ENCODE results near the gene HIPK2.
"Not testable (repeated sequence)": the region's sequence is repeated elsewhere in the genome, so short reads cannot be mapped to it uniquely, and the experiment has no call there.

Gene HIPK2

DNA sequence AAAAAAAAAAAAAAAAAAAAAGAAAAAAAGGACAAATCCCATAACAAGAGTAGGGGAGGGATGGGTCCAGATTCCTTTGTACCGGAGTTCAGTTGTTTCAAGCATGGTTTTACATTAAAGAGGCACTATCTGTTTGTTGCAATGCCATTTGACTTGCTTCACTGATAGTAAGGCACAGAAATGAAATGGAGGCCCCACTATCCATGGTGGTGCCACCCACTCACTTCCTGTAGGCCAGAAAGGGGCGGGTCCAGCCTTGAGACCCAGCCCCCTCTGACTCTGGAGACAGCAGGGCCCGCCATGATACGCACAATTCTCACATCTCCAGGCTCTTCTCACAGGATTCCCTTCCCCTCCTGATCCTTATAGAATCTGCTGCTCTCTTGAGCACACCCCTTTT, 154.3 kb downstream of the HIPK2 start:
- DNase-seq (ENCODE audit: low read depth in 2 of 2): no peak

GRCh38 chr7:139620676-139621344, 157.0 kb downstream of the HIPK2 start:
- DNase-seq (ENCODE audit: low read depth in 2 of 2): no peak

GRCh38 chr7:139619367-139619657, 158.5 kb downstream of the HIPK2 start:
- peak; percentile 58 to 59 for DNase-seq (ENCODE audit: low read depth in 2 of 2)

GRCh38 chr7:139618482-139619366, 159.1 kb downstream of the HIPK2 start:
- peak in 1 of 2 experiments; percentile 7 for DNase-seq (ENCODE audit: low read depth in 2 of 2)

DNA sequence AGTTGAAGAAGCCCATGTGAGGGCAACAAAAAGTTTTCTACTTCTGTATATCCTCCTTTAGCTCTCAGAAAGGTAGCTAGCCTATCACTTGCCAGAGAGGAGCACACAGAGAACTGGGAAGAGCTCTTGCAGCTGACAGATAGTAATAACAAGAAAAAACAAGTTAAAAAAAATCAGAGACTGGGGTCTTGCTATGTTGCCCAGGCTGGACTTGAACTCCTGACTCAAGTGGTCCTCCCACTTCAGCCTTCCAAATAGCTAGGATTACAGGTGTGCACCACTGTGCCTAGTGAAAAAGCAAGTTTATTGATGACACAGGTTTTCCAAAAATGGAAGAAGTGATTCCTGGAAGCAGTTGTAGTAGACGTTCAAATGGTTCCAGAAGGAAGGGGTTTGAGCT, 160.7 kb downstream of the HIPK2 start:
- DNase-seq (ENCODE audit: low read depth in 2 of 2): no peak

GRCh38 chr7:139614886-139615285, 162.9 kb downstream of the HIPK2 start:
- DNase-seq (ENCODE audit: low read depth in 2 of 2): no peak

DNA sequence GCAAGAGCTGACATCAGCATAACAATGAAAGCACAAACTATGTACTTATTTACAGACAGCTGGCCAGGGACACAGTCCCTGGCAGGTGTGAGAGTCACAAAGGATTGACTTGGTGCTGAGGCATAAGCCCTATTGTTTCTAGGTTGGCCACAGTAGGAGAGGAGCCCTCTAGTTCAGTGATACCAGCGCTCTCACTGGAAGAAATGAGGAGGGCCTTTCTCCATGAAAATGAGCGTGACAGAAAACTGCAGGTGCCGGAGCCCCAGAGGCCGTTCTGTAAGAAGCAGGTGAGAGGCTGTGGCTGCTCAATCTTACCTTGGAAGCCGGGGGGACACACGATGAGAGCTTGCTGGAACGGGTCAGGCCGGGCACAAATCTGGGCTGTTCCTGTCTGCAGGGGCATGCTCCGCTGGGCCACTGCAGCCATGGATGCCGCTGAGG, 163.8 kb downstream of the HIPK2 start:
- no peak for DNase-seq (ENCODE audit: low read depth in 2 of 2)

DNA sequence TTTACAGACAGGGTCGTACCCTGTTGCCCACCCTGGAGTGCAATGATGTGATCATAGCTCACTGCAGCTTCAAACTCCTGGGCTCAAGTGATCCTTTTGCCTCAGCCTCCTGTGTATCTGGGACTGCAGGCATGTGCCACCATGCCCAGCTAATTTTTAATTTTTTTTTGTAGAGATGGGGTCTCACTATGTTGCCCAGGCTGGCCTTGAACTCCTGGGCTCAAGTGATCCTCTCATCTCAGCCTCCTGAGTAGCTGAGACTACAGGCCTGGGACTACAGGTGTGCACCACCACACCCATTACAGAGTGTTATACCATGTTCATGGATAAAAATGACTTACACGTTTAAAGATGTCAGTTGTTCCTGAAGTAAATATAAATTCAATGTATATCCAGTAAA, 166.2 kb downstream of the HIPK2 start:
- DNase-seq (ENCODE audit: low read depth in 2 of 2): not testable (repeated sequence)

- no peak for DNase-seq (ENCODE audit: low read depth in 2 of 2)
Observed at GRCh38 chr7:139610595-139610994, 167.2 kb downstream of the HIPK2 start.

- no peak for DNase-seq (ENCODE audit: low read depth in 2 of 2)
Observed at GRCh38 chr7:139603896-139604295, 173.9 kb downstream of the HIPK2 start.

DNA sequence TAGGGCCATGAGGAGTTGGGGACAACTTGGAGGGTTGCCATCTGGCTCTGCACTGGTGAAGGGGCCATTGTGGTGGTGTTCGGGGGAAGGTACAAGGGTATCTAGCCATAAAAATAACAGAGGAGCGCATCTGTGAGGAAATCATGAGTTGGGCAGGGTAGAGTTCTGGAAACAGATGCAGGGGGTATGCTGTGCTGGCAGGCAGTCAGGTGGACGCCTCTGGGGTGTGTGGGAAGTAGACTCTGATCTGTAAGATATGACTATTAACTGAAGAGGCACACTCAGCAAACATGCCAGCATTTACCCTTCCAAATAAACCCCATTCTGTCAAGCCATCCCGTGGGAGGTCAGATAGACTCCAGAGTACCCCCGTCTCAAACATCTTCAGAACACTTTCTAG, 174.5 kb downstream of the HIPK2 start:
- DNase-seq (ENCODE audit: low read depth in 2 of 2): no peak

GRCh38 chr7:139602143-139602722, 175.6 kb downstream of the HIPK2 start:
- DNase-seq (ENCODE audit: low read depth in 2 of 2): peak in 1 of 2 experiments; percentile 9

DNA sequence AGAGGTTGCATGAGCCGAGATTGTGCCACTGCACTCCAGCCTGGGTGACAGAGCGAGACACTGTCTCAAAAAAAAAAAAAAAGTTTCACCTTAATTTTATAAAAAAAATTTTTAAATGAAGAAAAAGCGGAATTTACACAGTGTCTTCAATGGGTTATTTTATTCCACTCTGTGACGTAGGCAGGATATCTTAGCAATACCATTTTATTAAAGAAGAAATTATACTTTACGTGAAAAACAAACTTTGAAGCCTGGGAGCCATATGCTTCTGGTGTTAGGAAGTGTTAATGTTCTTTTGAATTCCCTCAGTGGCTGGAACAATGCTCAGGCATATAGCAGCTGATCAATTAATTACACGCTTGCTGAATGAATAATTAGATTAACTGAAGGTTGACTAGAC, 176.6 kb downstream of the HIPK2 start:
- no peak for DNase-seq (ENCODE audit: low read depth in 2 of 2)

GRCh38 chr7:139600306-139600705, 177.5 kb downstream of the HIPK2 start:
- DNase-seq (ENCODE audit: low read depth in 2 of 2): no peak

DNA sequence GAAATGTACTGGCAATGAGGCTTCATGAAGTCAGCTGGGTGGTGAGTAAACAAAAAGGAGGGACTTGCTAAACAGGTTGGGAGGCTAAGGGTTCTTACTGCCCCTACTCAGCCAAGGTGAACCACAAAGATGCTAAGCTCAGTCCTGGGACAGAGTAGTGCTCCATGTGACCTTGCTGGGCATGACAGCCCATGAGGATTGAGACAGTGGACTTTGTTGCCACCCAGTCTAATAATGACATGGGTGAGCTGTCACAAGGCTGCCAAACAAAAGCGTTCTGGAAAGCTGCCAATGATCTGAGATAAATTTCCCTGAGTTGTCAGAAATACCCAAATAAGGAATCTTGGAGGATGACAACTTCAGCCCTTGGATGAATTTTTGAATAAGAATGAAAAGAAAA, 179.2 kb downstream of the HIPK2 start:
- no peak for DNase-seq (ENCODE audit: low read depth in 2 of 2)

DNA sequence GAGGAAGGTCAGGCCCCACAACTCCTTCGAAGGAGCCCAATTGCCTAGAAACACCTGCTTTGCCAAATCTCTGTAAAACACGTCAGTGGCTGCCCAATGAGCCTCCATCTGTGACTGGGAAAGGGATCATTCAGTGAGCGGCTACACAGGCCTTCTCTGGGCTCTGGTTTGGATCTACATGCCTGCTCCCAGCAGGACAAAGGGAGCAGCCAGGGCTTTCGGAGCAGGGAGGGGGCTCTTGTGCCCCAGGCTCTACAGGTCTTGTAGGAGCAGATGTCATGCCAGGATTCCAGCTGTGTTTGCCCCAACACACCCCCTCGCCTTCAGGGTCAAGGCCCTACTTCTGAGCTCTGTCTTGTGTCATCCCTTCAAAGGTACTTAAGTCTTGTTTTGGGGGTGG, 180.8 kb downstream of the HIPK2 start:
- DNase-seq (ENCODE audit: low read depth in 2 of 2): no peak

DNA sequence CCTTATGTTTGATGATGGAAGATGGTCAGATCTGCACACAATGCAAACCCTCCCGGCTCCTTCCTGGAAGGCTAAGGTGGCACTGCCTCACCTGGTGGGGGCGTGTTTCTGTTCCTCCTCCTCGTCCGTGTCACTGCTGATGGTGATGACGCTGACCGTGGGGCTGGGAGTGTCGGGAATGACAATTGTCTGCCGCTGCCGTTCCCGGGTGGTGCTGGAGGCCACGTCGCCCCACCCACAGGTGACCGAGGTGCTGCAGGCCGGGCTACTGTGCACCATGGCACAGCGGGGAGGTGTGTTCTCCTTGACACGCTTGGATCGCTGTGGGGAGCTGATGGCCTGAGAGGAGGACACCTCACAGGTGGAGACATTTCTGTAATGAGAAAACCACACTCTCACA, 181.2 kb downstream of the HIPK2 start:
- no peak for DNase-seq (ENCODE audit: low read depth in 2 of 2)

DNA sequence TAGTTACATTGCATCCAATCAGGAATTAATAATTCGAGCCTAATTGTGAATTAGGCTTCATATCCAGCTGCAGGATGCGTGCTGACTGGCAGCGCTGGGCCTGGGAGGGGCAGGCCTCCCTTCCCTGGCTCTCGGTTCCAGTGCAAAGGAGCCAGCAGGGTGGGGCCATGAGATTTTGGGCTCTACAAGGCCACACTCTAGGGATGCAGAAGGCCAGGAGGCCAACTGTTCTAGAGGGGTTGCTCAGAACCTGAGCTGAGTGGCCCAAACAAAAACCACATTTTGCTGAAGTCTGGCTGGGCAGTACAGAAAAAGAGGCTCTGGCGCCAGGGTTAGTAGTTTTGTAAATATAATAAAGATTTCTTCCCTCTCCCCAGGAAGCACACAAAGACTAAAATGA, 182.0 kb downstream of the HIPK2 start:
- no peak for DNase-seq (ENCODE audit: low read depth in 2 of 2)

- no peak for DNase-seq (ENCODE audit: low read depth in 2 of 2)
Observed at GRCh38 chr7:139594911-139595476, 182.8 kb downstream of the HIPK2 start.

- DNase-seq (ENCODE audit: low read depth in 2 of 2): no peak
Observed at GRCh38 chr7:139594090-139594489, 183.7 kb downstream of the HIPK2 start.

DNA sequence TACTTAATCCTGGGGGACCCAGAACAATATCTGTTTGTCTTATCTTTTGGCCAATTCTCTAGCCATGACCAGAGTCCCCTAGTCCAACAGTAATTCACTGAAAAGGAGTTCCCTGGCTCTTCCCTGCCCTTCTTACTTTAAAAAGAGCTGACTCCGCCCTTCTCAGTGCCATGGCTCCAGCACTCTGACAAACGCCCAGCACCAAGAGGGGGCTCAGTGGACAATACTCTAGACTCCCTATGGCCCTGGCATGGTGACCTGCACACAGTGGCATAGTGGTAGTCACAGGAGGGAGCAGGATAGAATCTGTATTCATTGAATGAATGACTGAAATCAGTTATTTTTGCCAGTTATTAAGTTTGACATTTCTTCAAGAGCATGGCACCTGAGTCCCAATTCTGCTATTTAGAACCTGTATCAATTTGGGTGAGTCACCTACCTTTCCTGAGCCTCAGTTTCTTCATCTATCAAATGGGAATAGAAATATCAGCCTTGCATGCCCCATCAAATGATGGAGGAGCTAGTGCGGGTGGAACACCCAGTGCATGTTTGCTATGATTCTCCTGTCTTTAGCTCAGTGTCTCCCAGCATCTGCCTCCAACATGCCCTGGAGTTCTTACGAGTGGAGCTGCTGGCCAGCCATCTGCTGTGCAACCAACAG, 184.9 kb downstream of the HIPK2 start:
- no peak for DNase-seq (ENCODE audit: low read depth in 2 of 2)

- DNase-seq (ENCODE audit: low read depth in 2 of 2): no peak
Observed at GRCh38 chr7:139591550-139592195, 186.1 kb downstream of the HIPK2 start.

All from fibroblast of skin of left biceps (primary cell).